Thyroid gland (tissue), 4 donors: ENCODE measurements around the gene MESP1. TPM values are rescaled to one million over a fixed set of nuclear protein-coding genes. Genes with fewer than 3 reads are reported as not detected.

Experiments used
- DNase-seq, 2 donors: peaks; one replicate each; pipeline ENCODE4 v3.0.0-alpha.2; 2019
- H3K27ac ChIP-seq, 3 donors: fragments of 200-600 bp; sonication (generic); 1 replicate in 2 of 3; 2 replicates in 1 of 3; pipeline ENCODE4 v1.5.1; 2016 to 2019; ENCODE audit warnings: mild to moderate bottlenecking in 1 of 3, moderate library complexity in 1 of 3
- H3K27me3 ChIP-seq: fragments of 200-600 bp; sonication (generic); one replicate; pipeline ENCODE4 v1.5.1; 2019
- H3K36me3 ChIP-seq, 2 donors: fragments of 200-600 bp; sonication (generic); one replicate each; pipeline ENCODE4 v1.5.1; 2016 to 2019
- H3K4me1 ChIP-seq, 2 donors: fragments of 200-600 bp; sonication (generic); one replicate each; pipeline ENCODE4 v1.5.1; 2017 to 2019
- H3K4me3 ChIP-seq, 3 donors: fragments of 200-600 bp; sonication (generic); replicated peaks in 1 of 3; 1 replicate in 2 of 3; 2 replicates in 1 of 3; pipeline ENCODE4 v1.5.1; 2016; ENCODE audit warnings: mild to moderate bottlenecking in 1 of 3
- H3K9me3 ChIP-seq: fragments of 200-600 bp; sonication (generic); one replicate; pipeline ENCODE4 v1.5.1; 2017
- POLR2A ChIP-seq, 2 donors: fragments of 450-650 bp; IDR thresholded peaks; one replicate each; pipeline ENCODE4 v1.6.1; 2017; ENCODE audit warnings: antibody characterized with exemption in 2 of 2, mild to moderate bottlenecking in 2 of 2, moderate library complexity in 1 of 2
- WGBS, 2 donors: methylation state at CpG; one replicate each; pipeline ENCODE4 v1.1.5; 2017; 5-methylcytosine and 5-hydroxymethylcytosine counted together
- intact Hi-C: fragments of 100-400 bp; cut with DNase I; formaldehyde crosslinking; loops from one replicate; pipeline ENCODE4 v1.15.1; 2023
- total RNA-seq, 4 donors: library from RNA; depleted of rRNA; stranded (reverse); fragments of >200 nt; gene quantifications; one replicate each; pipeline ENCODE4 v1.2.3, GENCODE V29; 2016
- TF ChIP-seq, protein P1 (sequence below), 6 experiments: fragments of 200-600 bp in 3 of 6; fragments of 450-650 bp in 3 of 6; sonication (generic) in 3 of 6; IDR thresholded peaks; one replicate each; pipeline ENCODE4 v1.5.1; 2016 to 2019; ENCODE audit warnings: antibody characterized with exemption in 6 of 6, mild to moderate bottlenecking in 2 of 6, inconsistent platforms in 1 of 6, moderate library complexity in 1 of 6

MESP1 gene
- total RNA-seq, 4 donors from 2014 or later, result 1.9 to 2.6 (median 2.1) TPM; not detected in 1

DNA sequence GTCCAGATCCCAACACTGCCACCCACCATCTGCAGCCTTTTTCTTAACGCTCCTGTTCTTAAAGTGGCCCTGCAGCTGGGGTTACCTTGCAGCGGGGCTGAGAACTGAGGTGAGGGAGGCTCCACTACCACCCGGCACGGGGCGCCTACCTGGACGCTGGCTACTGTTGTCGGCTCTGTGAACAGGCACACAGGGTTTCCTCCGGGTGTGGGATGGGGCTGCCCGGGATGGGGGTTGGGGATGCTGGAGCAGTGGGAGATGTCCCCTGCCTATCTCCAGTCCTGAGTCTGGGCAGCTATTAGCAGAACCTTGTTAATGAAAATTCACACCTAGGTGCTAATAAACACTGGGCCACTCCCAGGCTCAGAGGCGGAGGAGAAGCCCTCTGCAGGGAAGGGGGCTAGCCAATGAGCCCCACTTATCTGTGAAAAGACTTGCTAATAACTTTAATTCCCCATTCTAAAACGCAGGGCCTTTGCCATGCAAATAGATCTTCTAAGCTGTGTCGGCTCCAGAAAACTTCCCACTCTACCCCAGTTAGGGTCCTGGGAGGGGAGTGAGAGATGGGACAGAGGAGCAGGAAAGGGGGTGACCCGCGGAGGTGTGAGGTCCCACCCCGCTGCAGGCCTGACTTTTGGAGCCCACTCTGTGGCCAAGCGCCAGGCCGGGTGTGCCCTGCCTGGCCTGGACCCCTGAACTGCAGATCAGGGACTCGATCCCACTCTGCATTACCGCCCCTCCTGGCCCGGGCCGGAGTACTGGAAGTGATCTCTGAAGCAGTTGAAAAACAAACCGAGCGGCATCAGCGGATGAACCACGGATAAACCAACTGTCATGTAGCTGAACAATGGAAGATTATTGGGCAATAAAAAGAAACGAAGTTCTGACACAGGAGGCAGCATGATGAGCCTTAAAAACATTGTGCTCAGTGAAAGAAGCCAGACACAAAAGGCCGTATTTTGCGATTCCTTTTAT lies 3.1 kb downstream of the MESP1 start:
- no peak for DNase-seq
- peaks cover 0 to 23% of the 10 kb centered on the region in 2 donors for H3K4me1 ChIP-seq
- no peaks in the 10 kb centered on the region for H3K27me3 ChIP-seq
- intact Hi-C loops, result loop anchor here (10.0 kb wide), 1 partner anchor 103 kb away; no protein-coding TSS in a partner anchor
- TF ChIP-seq POLR2A (IDR thresholded peaks at IDR 0.05), result no peak
- TF ChIP-seq, protein P1, sequence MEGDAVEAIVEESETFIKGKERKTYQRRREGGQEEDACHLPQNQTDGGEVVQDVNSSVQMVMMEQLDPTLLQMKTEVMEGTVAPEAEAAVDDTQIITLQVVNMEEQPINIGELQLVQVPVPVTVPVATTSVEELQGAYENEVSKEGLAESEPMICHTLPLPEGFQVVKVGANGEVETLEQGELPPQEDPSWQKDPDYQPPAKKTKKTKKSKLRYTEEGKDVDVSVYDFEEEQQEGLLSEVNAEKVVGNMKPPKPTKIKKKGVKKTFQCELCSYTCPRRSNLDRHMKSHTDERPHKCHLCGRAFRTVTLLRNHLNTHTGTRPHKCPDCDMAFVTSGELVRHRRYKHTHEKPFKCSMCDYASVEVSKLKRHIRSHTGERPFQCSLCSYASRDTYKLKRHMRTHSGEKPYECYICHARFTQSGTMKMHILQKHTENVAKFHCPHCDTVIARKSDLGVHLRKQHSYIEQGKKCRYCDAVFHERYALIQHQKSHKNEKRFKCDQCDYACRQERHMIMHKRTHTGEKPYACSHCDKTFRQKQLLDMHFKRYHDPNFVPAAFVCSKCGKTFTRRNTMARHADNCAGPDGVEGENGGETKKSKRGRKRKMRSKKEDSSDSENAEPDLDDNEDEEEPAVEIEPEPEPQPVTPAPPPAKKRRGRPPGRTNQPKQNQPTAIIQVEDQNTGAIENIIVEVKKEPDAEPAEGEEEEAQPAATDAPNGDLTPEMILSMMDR (IDR thresholded peaks at IDR 0.05), result no peak
- H3K36me3 ChIP-seq, result no peaks in the 10 kb centered on the region
- H3K27ac ChIP-seq, result no peak overlapping the region
- H3K9me3 ChIP-seq, result no peaks in the 10 kb centered on the region
- WGBS, 2 donors, result 75 to 77% methylated on average over 27 to 28 of the region's 28 CpGs
- H3K4me3 ChIP-seq, result no peak overlapping the region

DNA sequence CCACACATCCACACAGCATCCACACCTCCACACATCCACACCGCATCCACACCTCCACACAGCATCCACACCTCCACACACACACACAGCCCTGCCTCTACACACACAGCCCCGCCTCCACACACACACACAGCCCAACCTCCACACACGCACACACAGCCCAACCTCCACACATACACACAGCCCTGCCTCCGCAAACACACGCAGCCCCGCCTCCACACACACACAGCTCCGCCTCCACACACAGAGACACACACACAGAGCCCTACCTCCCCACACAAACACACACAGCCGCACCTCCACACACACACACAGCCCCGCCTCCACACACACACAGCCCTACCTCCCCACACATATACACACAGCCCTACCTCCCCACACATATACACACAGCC lies 4.7 kb downstream of the MESP1 start:
- no peaks in the 10 kb centered on the region for H3K27me3 ChIP-seq
- intact Hi-C loops, result loop anchor here (10.0 kb wide), 1 partner anchor 102 kb away; no protein-coding TSS in a partner anchor
- peak in 1 of 2 donors; percentile 9 for DNase-seq
- no peak for TF ChIP-seq POLR2A (IDR thresholded peaks at IDR 0.05)
- TF ChIP-seq, protein P1 (IDR thresholded peaks at IDR 0.05), result no peak
- WGBS, 2 donors, result 76 to 77% methylated on average over 9 of the region's 9 CpGs
- no peaks in the 10 kb centered on the region for H3K36me3 ChIP-seq
- H3K27ac ChIP-seq, result no peak overlapping the region
- peaks cover 0 to 14% of the 10 kb centered on the region in 2 donors for H3K4me1 ChIP-seq
- no peak overlapping the region for H3K4me3 ChIP-seq
- no peaks in the 10 kb centered on the region for H3K9me3 ChIP-seq

DNA sequence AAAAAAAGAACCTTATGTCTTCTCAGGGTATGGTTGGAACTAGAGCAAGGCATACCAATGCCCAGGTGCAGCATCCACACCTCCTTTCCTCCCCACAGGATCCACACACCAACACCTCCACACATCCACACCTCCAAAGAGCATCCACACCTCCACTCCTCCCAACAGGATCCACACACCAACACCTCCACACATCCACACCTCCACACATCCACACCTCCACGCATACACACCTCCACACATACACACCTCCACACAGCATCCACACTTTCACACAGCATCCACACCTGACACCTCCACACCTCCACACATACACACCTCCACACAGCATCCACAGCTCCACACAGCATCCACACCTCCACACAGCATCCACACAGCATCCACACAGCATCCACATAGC lies 5.3 kb downstream of the MESP1 start:
- no peak for TF ChIP-seq POLR2A (IDR thresholded peaks at IDR 0.05)
- TF ChIP-seq, protein P1 (IDR thresholded peaks at IDR 0.05), result no peak
- H3K4me1 ChIP-seq, result peaks cover 0 to 11% of the 10 kb centered on the region in 2 donors
- WGBS, 2 donors, result 0 to 94% methylated on average over 1 of the region's 1 CpG
- no peaks in the 10 kb centered on the region for H3K27me3 ChIP-seq
- no peak for DNase-seq
- H3K27ac ChIP-seq, result no peak overlapping the region
- H3K9me3 ChIP-seq, result no peaks in the 10 kb centered on the region
- no peaks in the 10 kb centered on the region for H3K36me3 ChIP-seq
- no peak overlapping the region for H3K4me3 ChIP-seq
- intact Hi-C loops, result loop anchor here (10.0 kb wide), 1 partner anchor 101 kb away; no protein-coding TSS in a partner anchor

DNA sequence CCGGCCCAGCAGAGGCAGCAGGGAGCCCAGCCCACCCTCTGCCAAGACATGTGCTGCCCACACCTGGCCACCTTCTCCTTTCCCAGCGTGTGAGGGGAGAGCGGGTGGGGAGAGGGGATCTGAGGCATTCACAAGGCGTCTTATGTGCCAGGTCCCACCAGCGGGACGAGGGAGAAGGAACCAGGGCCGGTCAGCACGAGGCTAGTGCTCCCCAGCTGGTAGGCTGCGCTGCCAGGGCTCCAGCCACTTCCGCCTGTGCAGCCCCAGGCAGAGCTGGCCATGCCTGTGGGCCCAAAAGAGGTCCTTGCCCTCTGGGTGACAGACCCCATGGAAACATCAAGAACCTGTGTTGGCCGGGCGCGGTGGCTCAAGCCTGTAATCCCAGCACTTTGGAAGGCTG lies 5.9 kb downstream of the MESP1 start:
- H3K36me3 ChIP-seq, result no peaks in the 10 kb centered on the region
- WGBS, 2 donors, result 82 to 88% methylated on average over 6 to 12 of the region's 13 CpGs
- no peak for DNase-seq
- intact Hi-C loops, result loop anchor here (10.0 kb wide), 1 partner anchor 100 kb away; no protein-coding TSS in a partner anchor
- H3K27me3 ChIP-seq, result no peaks in the 10 kb centered on the region
- H3K4me1 ChIP-seq, result peaks cover 0 to 6% of the 10 kb centered on the region in 2 donors
- no peak overlapping the region for H3K27ac ChIP-seq
- H3K9me3 ChIP-seq, result no peaks in the 10 kb centered on the region
- H3K4me3 ChIP-seq, result no peak overlapping the region
- TF ChIP-seq, protein P1 (IDR thresholded peaks at IDR 0.05), result no peak
- no peak for TF ChIP-seq POLR2A (IDR thresholded peaks at IDR 0.05)

DNA sequence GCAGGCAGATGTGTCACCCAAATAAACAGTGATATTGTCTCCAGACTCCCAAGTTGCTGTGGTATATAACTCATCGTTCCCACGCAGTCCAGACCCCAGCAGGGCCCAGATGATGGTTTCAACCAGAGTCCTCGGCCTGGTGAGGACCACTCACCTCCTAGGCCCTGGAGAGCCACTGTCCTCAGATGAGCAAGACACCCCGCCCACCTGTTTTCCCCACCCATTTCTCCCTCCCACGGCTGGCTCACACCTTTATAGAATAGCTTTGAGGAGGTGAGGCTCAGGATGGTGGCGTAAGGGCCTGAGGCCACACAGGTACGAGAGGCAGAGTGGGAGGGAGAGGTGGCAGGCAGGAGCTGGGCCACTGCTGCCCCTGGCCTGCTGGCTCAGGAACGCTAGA lies 7.5 kb downstream of the MESP1 start:
- Histone ChIP-seq H3K4me1 (no peaks in the 10 kb centered on the region), H3K9me3 (no peaks in the 10 kb centered on the region), H3K36me3 (no peaks in the 10 kb centered on the region), H3K4me3 (no peak overlapping the region), H3K27me3 (no peaks in the 10 kb centered on the region), H3K27ac (no peak overlapping the region)
- intact Hi-C loops, result loop anchor here (10.0 kb wide), 1 partner anchor 99 kb away; no protein-coding TSS in a partner anchor
- TF ChIP-seq, protein P1 (IDR thresholded peaks at IDR 0.05), result no peak
- TF ChIP-seq POLR2A (IDR thresholded peaks at IDR 0.05), result no peak
- 80 to 84% methylated on average over 4 to 7 of the region's 8 CpGs for WGBS, 2 donors
- DNase-seq, result no peak
